Cardiac muscle cell (in vitro differentiated cells and primary cell): ENCODE measurements around the gene PIWIL4. TPM values are rescaled to one million over a fixed set of nuclear protein-coding genes. Genes with fewer than 3 reads are reported as not detected.

Source experiments
- DNase-seq, 2 donors: peaks; one replicate each; pipeline versions ENCODE4 v3.0.0 to v3.0.0-alpha.2; 2010 to 2017; ENCODE audit warnings: low read depth in 1 of 2, low spot score in 1 of 2
- H3K27ac ChIP-seq: fragments of 200-600 bp; sonication (generic); 2 replicates; pipeline ENCODE4 v1.5.1; 2016
- H3K27me3 ChIP-seq: fragments of 200-600 bp; sonication (generic); 2 replicates; pipeline ENCODE4 v1.6.0; 2016; ENCODE audit warnings: control low read depth
- H3K36me3 ChIP-seq: fragments of 200-600 bp; sonication (generic); 2 replicates; pipeline ENCODE4 v1.5.1; 2016; ENCODE audit warnings: control low read depth
- H3K4me1 ChIP-seq: fragments of 200-600 bp; sonication (generic); 2 replicates; pipeline ENCODE4 v1.8.1; 2017; ENCODE audit warnings: low read depth, mild to moderate bottlenecking, mixed run types
- H3K4me3 ChIP-seq: fragments of 200-600 bp; sonication (generic); 2 replicates; pipeline ENCODE4 v1.5.1; 2016; ENCODE audit warnings: mild to moderate bottlenecking
- H3K9me3 ChIP-seq: fragments of 200-600 bp; sonication (generic); 2 replicates; pipeline ENCODE4 v1.5.1; 2017; ENCODE audit warnings: low read depth, mild to moderate bottlenecking, control low read depth
- CTCF ChIP-seq: IDR thresholded peaks from 2 replicates; pipeline ENCODE4 v1.5.1; 2012; ENCODE audit warnings: low read depth, mild to moderate bottlenecking, low read length
- polyA plus RNA-seq: library from polyadenylated mRNA; unstranded; fragments of >200 nt; fragmentation: Nextera tagmentation; extraction: Ambion mirVana; gene quantifications from 2 replicates; pipeline ENCODE4 v1.2.1, GENCODE V29; 2016
- total RNA-seq: library from RNA; depleted of rRNA; stranded (reverse); fragments of >200 nt; gene quantifications from 2 replicates; pipeline ENCODE4 v1.2.3, GENCODE V29; 2016

The PIWIL4 gene
- total and polyA plus RNA-seq, 2 experiments from 2014 or later, result 0.18 to 1.8 TPM

- Histone ChIP-seq H3K9me3 (no peaks in the 10 kb centered on the region), H3K4me1 (no peaks in the 10 kb centered on the region), H3K27ac (no peak overlapping the region), H3K36me3 (no peaks in the 10 kb centered on the region), H3K4me3 (no peak overlapping the region), H3K27me3 (no peaks in the 10 kb centered on the region)
- no peak for DNase-seq
- TF ChIP-seq CTCF, result no peak
Measured at GRCh38 chr11:94666792-94667721, 99.9 kb downstream of the PIWIL4 start.

GRCh38 chr11:94668212-94668793, 101.1 kb downstream of the PIWIL4 start:
- Histone ChIP-seq H3K27ac (no peak overlapping the region), H3K9me3 (no peaks in the 10 kb centered on the region), H3K36me3 (no peaks in the 10 kb centered on the region), H3K4me1 (no peaks in the 10 kb centered on the region), H3K4me3 (no peak overlapping the region), H3K27me3 (no peaks in the 10 kb centered on the region)
- TF ChIP-seq CTCF, result no peak
- DNase-seq, result no peak

- TF ChIP-seq CTCF, result no peak
- Histone ChIP-seq H3K9me3 (no peaks in the 10 kb centered on the region), H3K27ac (no peak overlapping the region), H3K4me3 (no peak overlapping the region), H3K27me3 (no peaks in the 10 kb centered on the region), H3K36me3 (no peaks in the 10 kb centered on the region), H3K4me1 (no peaks in the 10 kb centered on the region)
- DNase-seq, result no peak
Measured at GRCh38 chr11:94669023-94669422, 101.9 kb downstream of the PIWIL4 start.

Other genes starting within 250 kb of the PIWIL4 start
- gene GPR83, start 165.9 kb upstream of the PIWIL4 start, total RNA-seq, result 0.11 and 0.15 TPM in 2 replicates
- not detected in 2 replicates for gene GPR83, start 165.9 kb upstream of the PIWIL4 start, polyA plus RNA-seq
- 11.4 and 15.1 TPM in 2 replicates for gene MRE11, start 73.5 kb upstream of the PIWIL4 start, total RNA-seq
- gene MRE11, start 73.5 kb upstream of the PIWIL4 start, polyA plus RNA-seq, result 7.0 and 7.9 TPM in 2 replicates
- 10.4 and 12.3 TPM in 2 replicates for gene ANKRD49, start 73.4 kb upstream of the PIWIL4 start, total RNA-seq
- 12.3 and 17.2 TPM in 2 replicates for gene ANKRD49, start 73.4 kb upstream of the PIWIL4 start, polyA plus RNA-seq
- not detected in 2 replicates for gene C11orf97, start 54.9 kb upstream of the PIWIL4 start, total RNA-seq
- not detected in 2 replicates for gene C11orf97, start 54.9 kb upstream of the PIWIL4 start, polyA plus RNA-seq
- gene FUT4, start 23.4 kb upstream of the PIWIL4 start, total RNA-seq, result 4.3 and 5.0 TPM in 2 replicates
- gene FUT4, start 23.4 kb upstream of the PIWIL4 start, polyA plus RNA-seq, result 2.3 and 4.3 TPM in 2 replicates
- gene AMOTL1, start 201.0 kb downstream of the PIWIL4 start, total RNA-seq, result 3.5 and 5.1 TPM in 2 replicates
- gene AMOTL1, start 201.0 kb downstream of the PIWIL4 start, polyA plus RNA-seq, result 1.2 and 3.2 TPM in 2 replicates